Mucosa of descending colon (tissue), 3 donors: Measurements from ENCODE around the gene POPDC2. TPM values are rescaled to one million over a fixed set of nuclear protein-coding genes. Genes with fewer than 3 reads are reported as not detected.

Experiments used
- ATAC-seq: fragments of 200-7000 bp; cut with Tn5 transposase; one replicate; pipeline ENCODE4 v1.9.1; 2020; ENCODE audit warnings: mild to moderate bottlenecking, moderate library complexity
- DNase-seq, 3 donors: peaks; one replicate each; pipeline ENCODE4 v3.0.0-alpha.2; 2020
- H3K36me3 ChIP-seq: fragments of 200-600 bp; one replicate; pipeline ENCODE4 v1.8.0; 2021; ENCODE audit warnings: low read depth, mild to moderate bottlenecking
- H3K4me1 ChIP-seq: fragments of 200-600 bp; one replicate; pipeline ENCODE4 v1.8.0; 2021; ENCODE audit warnings: low read depth, mild to moderate bottlenecking
- H3K4me3 ChIP-seq: fragments of 200-600 bp; one replicate; pipeline ENCODE4 v1.8.0; 2021; ENCODE audit warnings: mild to moderate bottlenecking
- H3K9me3 ChIP-seq: fragments of 200-600 bp; one replicate; pipeline ENCODE4 v1.8.0; 2021; ENCODE audit warnings: mild to moderate bottlenecking
- CTCF ChIP-seq: fragments of 200-600 bp; IDR thresholded peaks from one replicate; pipeline ENCODE4 v1.8.0; 2022; ENCODE audit warnings: antibody characterized with exemption, mild to moderate bottlenecking
- intact Hi-C, 2 donors: fragments of 100-400 bp; cut with DNase I in 1 of 2; cut with micrococcal nuclease in 1 of 2; formaldehyde crosslinking; loops; one replicate each; pipeline versions ENCODE4 v1.11.0 to v1.11.1; 2022; cut with DNase I, micrococcal nuclease
- total RNA-seq, 3 donors: library from RNA; stranded (reverse); fragmentation: NEBNext Ultra II Directional in 2 of 3; extraction: Animal tissue kit (Norgen Biotek cat#: 25700) in 2 of 3; gene quantifications; one replicate each; pipeline versions ENCODE4 v1.2.1 to v1.2.4, GENCODE V29; 2021 to 2023
- donor health status: DM: no; HTN: no; CAD: no; lungs with moderate emphysema.
- donor health status: DM: no; HTN: no; CAD: no.
- donor health status: DM: no; HTN: yes; CAD: no.

POPDC2 gene
- total RNA-seq, 3 donors from 2014 or later, result 4.2 to 89.0 (median 7.1) TPM

- Histone ChIP-seq H3K9me3 (no peaks in the 10 kb centered on the region), H3K36me3 (no peaks in the 10 kb centered on the region), H3K4me3 (no peak overlapping the region), H3K4me1 (no peaks in the 10 kb centered on the region)
- DNase-seq (no peak), ATAC-seq (no peak)
- TF ChIP-seq CTCF, result no peak
- intact Hi-C loops, result no loop called here
Measured at GRCh38 chr3:119636249-119636648, 24.1 kb downstream of the POPDC2 start.

GRCh38 chr3:119635719-119636118 lies 24.7 kb downstream of the POPDC2 start:
- no peak for TF ChIP-seq CTCF
- Histone ChIP-seq H3K4me3 (no peak overlapping the region), H3K9me3 (no peaks in the 10 kb centered on the region), H3K4me1 (no peaks in the 10 kb centered on the region), H3K36me3 (no peaks in the 10 kb centered on the region)
- no peak for DNase-seq
- no peak for ATAC-seq
- intact Hi-C loops, result no loop called here

- Histone ChIP-seq H3K36me3 (no peaks in the 10 kb centered on the region), H3K4me1 (no peaks in the 10 kb centered on the region), H3K9me3 (no peaks in the 10 kb centered on the region), H3K4me3 (no peak overlapping the region)
- no peak for TF ChIP-seq CTCF
- no peak for DNase-seq
- no peak for ATAC-seq
- intact Hi-C loops, result no loop called here
Measured at GRCh38 chr3:119632829-119633228, 27.6 kb downstream of the POPDC2 start.

GRCh38 chr3:119632216-119632615 lies 28.2 kb downstream of the POPDC2 start:
- no peak for ATAC-seq
- no peak for TF ChIP-seq CTCF
- H3K4me1 ChIP-seq, result no peaks in the 10 kb centered on the region
- no peak for DNase-seq
- no peaks in the 10 kb centered on the region for H3K36me3 ChIP-seq
- H3K9me3 ChIP-seq, result no peaks in the 10 kb centered on the region
- intact Hi-C loops, result no loop called here
- no peak overlapping the region for H3K4me3 ChIP-seq

GRCh38 chr3:119631516-119631915 lies 28.9 kb downstream of the POPDC2 start:
- Histone ChIP-seq H3K4me3 (no peak overlapping the region), H3K36me3 (no peaks in the 10 kb centered on the region), H3K9me3 (no peaks in the 10 kb centered on the region), H3K4me1 (no peaks in the 10 kb centered on the region)
- DNase-seq, result no peak
- no peak for TF ChIP-seq CTCF
- no peak for ATAC-seq
- intact Hi-C loops, result no loop called here

- DNase-seq (no peak), ATAC-seq (peak; percentile 12)
- TF ChIP-seq CTCF, result no peak
- intact Hi-C loops, result no loop called here
- Histone ChIP-seq H3K4me3 (no peak overlapping the region), H3K36me3 (no peaks in the 10 kb centered on the region), H3K9me3 (no peaks in the 10 kb centered on the region), H3K4me1 (no peaks in the 10 kb centered on the region)
Measured at GRCh38 chr3:119630880-119631329, 29.5 kb downstream of the POPDC2 start.
